ENCODE data around the gene TRAPPC12.
"Not testable (repeated sequence)": the region's sequence is repeated elsewhere in the genome, so short reads cannot be mapped to it uniquely, and the experiment has no call there.

Gene TRAPPC12

GRCh38 chr2:3365219-3365618 is 14.3 kb upstream of the TRAPPC12 start:
- TF ChIP-seq OSR1 (CRISPR knock-in tag; IDR thresholded peaks at IDR 0.05): no peak
- ATAC-seq: no peak

GRCh38 chr2:3368261-3368722 is 11.2 kb upstream of the TRAPPC12 start:
- ATAC-seq: no peak
- no peak for TF ChIP-seq ZFP30 (CRISPR knock-in tag; IDR thresholded peaks at IDR 0.05)
- no peak for TF ChIP-seq BACH2 (CRISPR knock-in tag; IDR thresholded peaks at IDR 0.05; ENCODE audit: borderline replicate concordance)
- no peak for TF ChIP-seq ZNF8 (CRISPR knock-in tag; IDR thresholded peaks at IDR 0.05)
- TF ChIP-seq CSDC2 (CRISPR knock-in tag; IDR thresholded peaks at IDR 0.05): no peak
- TF ChIP-seq ZNF70 (CRISPR knock-in tag; IDR thresholded peaks at IDR 0.05): no peak
- no peak for TF ChIP-seq CSRNP3 (CRISPR knock-in tag; IDR thresholded peaks at IDR 0.05)
- no peak for TF ChIP-seq ZNF565 (CRISPR knock-in tag; conservative IDR thresholded peaks at IDR 0.05; ENCODE audit: low read depth)
- TF ChIP-seq SNAI2 (CRISPR knock-in tag; IDR thresholded peaks at IDR 0.05): no peak

GRCh38 chr2:3369340-3370181 is 9.9 kb upstream of the TRAPPC12 start:
- ATAC-seq: not testable (repeated sequence)

- no peak for ATAC-seq
- TF ChIP-seq POU6F1 (CRISPR knock-in tag; IDR thresholded peaks at IDR 0.05; ENCODE audit: borderline replicate concordance, low read depth) (no peak), TCF4 (CRISPR knock-in tag; IDR thresholded peaks at IDR 0.05; ENCODE audit: borderline replicate concordance) (no peak), ISL1 (CRISPR knock-in tag; IDR thresholded peaks at IDR 0.05) (no peak), GLIS3 (CRISPR knock-in tag; IDR thresholded peaks at IDR 0.05) (no peak), CSRNP3 (CRISPR knock-in tag; IDR thresholded peaks at IDR 0.05) (no peak), PPARA (CRISPR knock-in tag; IDR thresholded peaks at IDR 0.05; ENCODE audit: borderline replicate concordance) (no peak), TSHZ2 (CRISPR knock-in tag; IDR thresholded peaks at IDR 0.05) (no peak), SNAI2 (CRISPR knock-in tag; IDR thresholded peaks at IDR 0.05) (no peak), ARNTL (CRISPR knock-in tag; IDR thresholded peaks at IDR 0.05; ENCODE audit: borderline replicate concordance, low read depth) (no peak), ZNF565 (CRISPR knock-in tag; conservative IDR thresholded peaks at IDR 0.05; ENCODE audit: low read depth) (no peak), PATZ1 (CRISPR knock-in tag; IDR thresholded peaks at IDR 0.05; ENCODE audit: borderline replicate concordance) (no peak)
Measured at GRCh38 chr2:3376821-3377220, 2.7 kb upstream of the TRAPPC12 start.

Measured in SK-N-SH treated with all-trans-retinoic acid at 6 μM for 48 hours (cell line).